COLO668 (cell line): ENCODE data around the gene AMOT.
"Not testable (repeated sequence)": the region's sequence is repeated elsewhere in the genome, so short reads cannot be mapped to it uniquely, and the experiment has no call there.

Experiments used
- DNase-seq: peaks from one replicate; lab custom pipeline; 2025; ENCODE audit not compliant: unreplicated experiment; lab: John Stamatoyannopoulos, UW

The AMOT gene

GRCh38 chrX:112840382-112841113 is at the start of gene AMOT:
Gene AMOT, minus strand, starts transcription at chrX:112840831. Its CDS starts 17,705 bp downstream, at chrX:112823126.
- no peak for DNase-seq

DNA sequence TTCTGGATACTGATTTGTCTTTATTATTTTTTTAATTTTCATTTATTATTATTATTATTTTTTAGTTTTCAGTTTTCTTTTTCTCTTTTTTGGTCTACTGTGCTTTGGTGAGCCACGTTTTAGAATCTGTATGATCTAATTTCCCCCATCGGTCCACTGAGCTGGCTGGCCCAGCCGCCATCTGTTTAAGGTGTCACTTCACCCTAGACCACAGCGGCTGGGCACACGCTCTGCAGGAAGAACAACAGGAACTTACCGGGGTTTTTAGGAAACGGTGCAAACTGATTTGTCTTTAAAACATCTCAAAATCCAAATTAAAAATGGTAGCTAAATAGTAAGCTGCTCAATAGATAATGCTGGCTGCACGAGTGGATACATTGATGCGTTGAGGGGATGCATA is 48.8 kb upstream of the AMOT start:
- DNase-seq, result no peak

DNA sequence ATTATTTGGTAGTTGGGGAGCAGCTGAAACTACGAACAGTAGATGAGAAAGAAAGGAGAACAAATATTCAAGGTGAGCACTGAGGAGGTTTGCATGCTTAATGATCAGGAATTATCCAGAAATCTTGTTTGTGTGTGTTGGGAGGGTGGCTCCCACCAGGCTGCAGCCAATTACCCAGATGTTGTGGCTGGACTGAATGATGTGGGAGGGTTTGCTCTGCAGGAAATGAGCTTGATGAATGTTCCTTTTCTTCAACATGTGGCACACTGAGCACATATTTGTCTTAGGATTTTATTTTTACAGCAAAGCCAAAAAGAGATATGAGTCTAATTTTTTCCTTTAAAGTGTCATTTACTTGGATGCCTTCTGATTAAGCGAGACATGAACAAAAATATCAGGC is 48.3 kb upstream of the AMOT start:
- no peak for DNase-seq

- DNase-seq, result no peak
Observed at GRCh38 chrX:112877771-112878173, 37.1 kb upstream of the AMOT start.

- no peak for DNase-seq
Observed at GRCh38 chrX:112874614-112875013, 34.0 kb upstream of the AMOT start.

- DNase-seq, result no peak
Observed at GRCh38 chrX:112874175-112874574, 33.5 kb upstream of the AMOT start.

- DNase-seq, result no peak
Observed at GRCh38 chrX:112868586-112868985, 28.0 kb upstream of the AMOT start.

- no peak for DNase-seq
Observed at GRCh38 chrX:112867570-112867969, 26.9 kb upstream of the AMOT start.

DNA sequence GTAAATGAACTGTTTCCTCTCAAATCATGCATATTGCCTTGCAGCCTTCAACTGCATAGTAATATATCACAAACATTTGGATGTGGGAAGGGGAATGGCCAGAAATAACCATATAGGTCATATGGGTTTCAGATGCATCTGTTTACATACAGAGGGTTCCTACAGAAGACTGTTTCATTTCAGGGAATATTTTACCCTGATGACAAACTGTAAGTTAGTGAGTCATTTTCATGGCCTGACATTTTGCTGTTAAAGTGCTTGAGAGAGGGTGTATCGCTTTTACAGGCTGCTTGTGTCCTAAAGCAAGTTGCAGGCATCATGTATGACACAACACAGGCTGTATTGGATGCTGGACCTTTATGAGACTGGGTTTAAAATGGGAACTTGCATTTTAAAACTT is 25.5 kb upstream of the AMOT start:
- DNase-seq, result no peak

GRCh38 chrX:112865464-112866025 is 24.9 kb upstream of the AMOT start:
- DNase-seq, result no peak

DNA sequence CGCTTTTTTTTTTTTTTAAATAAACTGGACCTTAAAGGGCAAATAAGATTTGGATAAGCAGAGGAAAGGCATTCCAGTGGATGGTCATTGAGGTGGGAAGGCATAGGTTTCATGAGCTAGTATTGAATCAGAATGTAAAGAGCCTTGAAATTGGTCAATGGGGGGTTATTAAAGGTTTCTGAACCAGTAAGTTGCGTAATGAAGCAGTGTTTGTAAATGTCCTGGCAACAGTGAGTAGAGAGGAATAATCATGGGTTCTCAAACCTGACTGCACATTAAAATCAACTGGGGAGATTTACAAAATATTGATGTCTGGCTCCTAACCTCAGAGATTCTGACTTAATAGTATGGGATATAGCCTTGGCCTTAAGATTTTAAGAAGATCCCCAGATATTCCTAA is 23.2 kb upstream of the AMOT start:
- no peak for DNase-seq

DNA sequence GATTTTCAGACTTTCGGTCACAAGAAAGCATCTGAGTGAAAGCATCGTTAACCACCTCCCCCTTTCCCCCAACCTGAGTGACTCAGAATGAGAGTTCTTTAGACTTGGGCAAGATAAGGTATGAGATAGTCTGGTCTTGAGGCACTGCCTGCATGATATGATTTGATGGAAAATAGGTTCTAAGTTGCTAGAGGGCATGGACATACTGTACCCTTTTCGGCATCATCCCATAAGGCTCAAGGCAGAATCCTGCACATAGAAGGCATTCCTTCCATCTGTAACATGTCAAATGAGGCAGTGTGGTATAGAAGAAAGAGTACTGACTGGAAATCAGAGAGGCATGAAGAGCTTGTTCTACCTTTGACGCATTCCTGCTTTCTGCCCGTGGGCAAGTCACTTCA is 16.8 kb upstream of the AMOT start:
- no peak for DNase-seq

DNA sequence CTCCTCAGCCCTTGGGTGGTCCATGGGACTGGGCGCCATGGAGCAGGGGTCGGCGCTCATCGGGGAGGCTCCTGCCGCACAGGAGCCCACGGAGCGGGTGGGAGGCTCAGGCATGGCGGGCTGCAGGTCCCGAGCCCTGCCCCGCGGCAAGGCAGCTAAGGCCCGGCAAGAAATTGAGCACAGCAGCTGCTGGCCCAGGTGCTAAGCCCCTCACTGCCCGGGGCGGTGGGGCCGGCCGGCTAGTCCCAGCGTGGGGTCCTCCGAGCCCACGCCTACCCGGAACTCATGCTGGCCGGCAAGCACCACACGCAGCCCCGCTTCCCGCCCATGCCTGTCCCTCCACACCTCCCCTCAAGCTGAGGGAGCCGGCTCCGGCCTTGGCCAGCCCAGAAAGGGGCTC is 14.3 kb upstream of the AMOT start:
- not testable (repeated sequence) for DNase-seq

GRCh38 chrX:112852851-112853250 is 12.2 kb upstream of the AMOT start:
- no peak for DNase-seq

DNA sequence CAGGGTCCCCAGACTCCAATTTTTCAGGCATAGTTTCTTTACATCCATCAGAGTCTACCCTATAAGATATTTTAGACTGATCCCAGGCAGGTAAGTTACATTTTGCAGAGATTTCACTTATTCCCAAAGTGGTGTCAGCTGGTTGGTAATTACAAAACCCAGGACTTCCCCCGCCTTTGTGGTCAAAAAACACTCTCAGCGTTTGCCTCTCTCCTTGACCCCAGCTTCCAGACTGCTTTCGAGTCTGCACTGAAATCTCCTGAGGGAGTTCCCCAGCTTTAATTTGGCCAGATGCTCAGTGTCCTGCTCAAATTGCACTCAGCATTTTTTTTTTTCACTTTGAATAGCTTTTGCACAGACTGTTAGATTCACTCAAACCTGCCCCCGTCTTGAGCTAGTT is 11.2 kb upstream of the AMOT start:
- no peak for DNase-seq

DNA sequence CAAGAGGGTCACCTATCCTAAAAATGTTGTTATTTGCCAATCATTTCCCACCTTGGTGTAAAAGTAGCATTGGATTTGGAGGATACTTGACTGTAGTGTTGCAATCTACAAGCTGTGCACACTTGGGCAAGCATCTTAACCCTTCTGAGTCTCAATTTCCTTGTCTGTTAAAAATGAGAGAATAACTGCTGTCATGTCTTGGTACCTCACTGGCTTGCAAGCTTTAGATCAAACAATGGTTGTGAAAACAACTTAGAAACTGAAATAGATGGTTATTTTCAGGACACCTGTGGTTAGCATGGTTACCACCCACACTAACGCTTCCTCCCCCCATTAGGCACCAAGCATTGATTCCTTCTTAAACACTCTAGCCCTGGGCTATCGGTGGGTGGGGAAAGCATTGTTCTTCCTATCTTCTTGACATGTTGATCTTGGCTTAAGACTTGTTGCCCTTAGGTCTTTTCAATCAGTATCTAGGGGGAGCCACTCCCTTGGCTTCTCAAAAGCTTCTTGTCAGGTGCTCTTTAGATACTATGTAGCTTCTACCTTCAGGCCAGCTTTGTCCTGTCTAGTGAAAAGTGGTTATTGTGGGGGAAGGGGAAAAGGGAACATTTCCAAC is 10.6 kb upstream of the AMOT start:
- DNase-seq, result no peak

GRCh38 chrX:112849016-112849415 is 8.4 kb upstream of the AMOT start:
- DNase-seq, result no peak

DNA sequence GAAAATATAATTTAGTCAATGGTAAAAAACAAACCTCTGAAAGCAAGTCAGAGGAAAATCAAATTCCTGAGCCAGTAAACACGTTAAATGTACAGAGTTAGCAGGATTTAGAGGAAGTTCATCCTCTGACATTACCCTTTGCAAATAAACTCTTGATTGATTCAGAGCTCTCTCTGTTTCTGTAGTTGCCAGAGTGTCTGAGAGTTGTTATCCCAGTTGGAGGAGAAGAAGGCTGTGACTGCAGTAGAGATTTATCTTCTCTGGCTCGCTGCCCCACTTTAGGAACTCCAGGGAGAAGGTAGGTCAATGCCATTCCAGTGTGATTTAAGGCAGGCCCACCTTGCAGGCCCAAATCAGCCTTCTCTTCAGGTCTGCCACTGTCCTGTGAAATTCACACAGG is 6.2 kb upstream of the AMOT start:
- no peak for DNase-seq

GRCh38 chrX:112846187-112846586 is 5.6 kb upstream of the AMOT start:
- DNase-seq, result no peak

DNA sequence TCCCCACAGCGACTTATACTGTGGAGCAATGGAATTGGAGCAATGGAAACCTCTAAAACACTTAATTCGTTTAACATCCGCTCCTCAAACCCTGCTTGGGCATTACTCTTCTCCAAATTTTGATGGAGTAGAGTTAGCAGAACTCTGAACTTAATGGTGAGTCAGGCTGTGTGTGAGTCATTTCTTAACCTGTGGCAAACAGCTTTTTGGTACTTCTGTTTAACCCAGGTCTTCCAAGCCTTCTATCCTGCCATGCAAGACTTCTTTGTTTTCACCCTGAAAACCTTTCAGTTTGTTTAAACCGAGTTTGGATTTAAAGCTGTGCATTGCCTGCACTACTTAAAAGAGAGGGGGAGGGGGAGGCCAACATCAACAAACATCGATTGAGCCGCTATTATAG is 3.6 kb upstream of the AMOT start:
- DNase-seq, result no peak

GRCh38 chrX:112841820-112842157 is 1.2 kb upstream of the AMOT start:
- no peak for DNase-seq

DNA sequence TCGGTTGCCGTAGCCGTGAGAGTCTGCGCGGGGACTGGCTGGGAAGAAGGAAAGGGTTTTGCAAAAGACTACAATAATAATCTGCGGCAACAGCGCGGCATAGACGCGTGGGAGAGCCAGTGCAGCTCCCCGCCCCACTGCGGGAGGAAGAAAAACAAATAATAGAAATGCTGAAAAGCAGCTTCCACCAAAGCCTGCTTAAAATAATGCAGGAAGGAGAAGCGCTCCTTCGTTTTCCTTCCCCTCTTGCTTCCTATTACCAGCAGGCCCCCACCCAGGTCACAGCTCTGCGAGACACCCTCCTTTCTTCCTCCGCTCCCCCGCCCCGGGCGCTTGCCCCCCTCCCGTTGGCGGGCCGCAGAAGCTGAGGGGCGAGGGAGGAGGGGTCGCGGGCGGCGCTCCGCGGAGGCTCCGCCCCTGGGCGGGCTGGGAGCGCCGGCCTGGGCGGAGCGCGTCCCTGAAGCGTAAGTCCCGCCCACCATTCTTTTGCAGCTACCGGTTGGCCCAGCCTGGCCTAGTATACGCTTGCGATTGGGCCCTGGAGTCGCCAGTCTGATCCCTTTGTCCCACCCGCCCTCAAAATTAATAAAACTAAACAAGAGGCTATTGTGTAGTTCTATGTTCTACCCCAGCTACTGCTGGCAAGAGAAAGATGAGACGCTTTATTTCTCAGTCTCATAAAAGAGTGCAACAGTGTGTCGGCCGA is 636 bp upstream of the AMOT start:
- DNase-seq, result peak; percentile 6
